HCT116 (cell line): Measurements from ENCODE around the gene PRR7.

ENCODE experiments used
- CEBPB ChIP-seq: IDR thresholded peaks from 2 replicates; pipeline ENCODE4 v1.6.1; 2012; ENCODE audit warnings: low read depth
- EGR1 ChIP-seq: IDR thresholded peaks from 2 replicates; pipeline ENCODE4 v1.6.1; 2012; ENCODE audit warnings: low read depth
- EZH2 ChIP-seq: fragments of 200-600 bp; sonication (generic); IDR thresholded peaks from 2 replicates; pipeline ENCODE4 v1.6.1; 2017; ENCODE audit warnings: antibody characterized with exemption, mixed run types
- POLR2A ChIP-seq: IDR thresholded peaks from 2 replicates; pipeline ENCODE4 v1.7.0; 2011; ENCODE audit warnings: borderline replicate concordance; ENCODE audit not compliant: insufficient read depth, insufficient read length; ENCODE audit errors: extremely low read depth
- RAD21 ChIP-seq: IDR thresholded peaks from 2 replicates; pipeline ENCODE4 v1.6.1; 2012; ENCODE audit warnings: low read depth, mild to moderate bottlenecking
- TF ChIP-seq, protein P1 (sequence below), 3 experiments: fragments of 200-600 bp in 1 of 3; sonication (generic) in 1 of 3; IDR thresholded peaks in 2 of 3; conservative IDR thresholded peaks in 1 of 3; 2 replicates each; pipeline ENCODE4 v1.5.1; 2012 to 2017; ENCODE audit warnings: low read depth in 2 of 3, low read length in 2 of 3, antibody characterized with exemption in 1 of 3, borderline replicate concordance in 1 of 3, control low read depth in 1 of 3, mild to moderate bottlenecking in 1 of 3, mixed read lengths in 1 of 3, mixed run types in 1 of 3, moderate library complexity in 1 of 3; ENCODE audit not compliant: insufficient read depth in 1 of 3

DNA sequence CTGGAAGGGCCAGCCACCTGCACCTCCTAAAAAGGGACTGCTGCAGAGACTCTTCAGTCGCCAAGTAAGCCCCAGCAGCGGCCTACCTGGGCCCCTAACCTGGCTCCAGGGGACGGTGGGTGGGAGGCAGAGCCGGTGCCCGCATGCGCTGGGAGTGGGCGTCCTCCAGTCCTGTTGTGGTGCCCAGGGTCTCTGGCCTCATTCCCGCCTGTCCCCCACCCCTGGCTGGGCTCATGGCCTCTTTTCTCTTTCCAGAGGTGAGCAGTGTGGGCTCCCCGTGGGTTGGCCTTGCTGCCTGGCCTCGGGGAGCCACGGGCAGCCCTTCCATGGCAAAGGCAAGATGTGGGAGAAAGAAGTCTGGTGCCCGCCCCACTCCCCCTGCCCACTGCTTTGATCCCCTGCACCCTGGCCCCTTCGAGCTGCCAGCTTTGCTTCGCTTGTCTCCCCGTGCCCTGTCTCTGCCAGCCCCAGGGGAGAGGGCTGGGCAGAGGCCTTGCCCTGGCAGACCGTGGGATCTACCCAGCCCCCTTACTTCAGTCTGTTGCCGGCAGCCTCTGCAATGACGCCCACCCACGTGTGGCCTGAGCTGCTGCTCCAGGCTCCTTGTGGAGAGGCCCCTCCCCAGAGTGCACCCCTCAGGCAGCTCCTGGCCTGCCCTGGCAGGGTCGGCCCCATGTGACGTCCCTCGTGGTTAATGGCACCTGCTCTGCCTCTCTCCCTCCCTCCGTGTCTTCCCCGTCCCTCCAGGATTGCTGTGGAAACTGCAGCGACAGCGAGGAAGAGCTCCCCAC lies 5.4 kb upstream of the PRR7 start:
- TF ChIP-seq, protein P1, sequence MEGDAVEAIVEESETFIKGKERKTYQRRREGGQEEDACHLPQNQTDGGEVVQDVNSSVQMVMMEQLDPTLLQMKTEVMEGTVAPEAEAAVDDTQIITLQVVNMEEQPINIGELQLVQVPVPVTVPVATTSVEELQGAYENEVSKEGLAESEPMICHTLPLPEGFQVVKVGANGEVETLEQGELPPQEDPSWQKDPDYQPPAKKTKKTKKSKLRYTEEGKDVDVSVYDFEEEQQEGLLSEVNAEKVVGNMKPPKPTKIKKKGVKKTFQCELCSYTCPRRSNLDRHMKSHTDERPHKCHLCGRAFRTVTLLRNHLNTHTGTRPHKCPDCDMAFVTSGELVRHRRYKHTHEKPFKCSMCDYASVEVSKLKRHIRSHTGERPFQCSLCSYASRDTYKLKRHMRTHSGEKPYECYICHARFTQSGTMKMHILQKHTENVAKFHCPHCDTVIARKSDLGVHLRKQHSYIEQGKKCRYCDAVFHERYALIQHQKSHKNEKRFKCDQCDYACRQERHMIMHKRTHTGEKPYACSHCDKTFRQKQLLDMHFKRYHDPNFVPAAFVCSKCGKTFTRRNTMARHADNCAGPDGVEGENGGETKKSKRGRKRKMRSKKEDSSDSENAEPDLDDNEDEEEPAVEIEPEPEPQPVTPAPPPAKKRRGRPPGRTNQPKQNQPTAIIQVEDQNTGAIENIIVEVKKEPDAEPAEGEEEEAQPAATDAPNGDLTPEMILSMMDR (IDR thresholded peaks at IDR 0.05 in 2 of 3, conservative IDR thresholded peaks at IDR 0.05 in 1 of 3; ENCODE audit: borderline replicate concordance in 1 of 3, insufficient read depth in 1 of 3, low read depth in 2 of 3, low read length in 2 of 3), result no peak
- no peak for TF ChIP-seq EGR1
- TF ChIP-seq EZH2, result no peak
- TF ChIP-seq RAD21, result no peak
- TF ChIP-seq CEBPB, result no peak
- TF ChIP-seq POLR2A, result no peak
